Suprapubic skin (tissue), 4 donors: ENCODE results near the gene CLEC11A. TPM values are rescaled to one million over a fixed set of nuclear protein-coding genes. Genes with fewer than 3 reads are reported as not detected.
A peak's percentile ranks its signal among the peaks of the same experiment; 100 is the strongest.

Experiments
- DNase-seq, 2 donors: peaks; one replicate each; pipeline ENCODE4 v3.0.0-alpha.2; 2019; ENCODE audit warnings: low spot score in 2 of 2
- H3K27ac ChIP-seq: fragments of 200-600 bp; sonication (generic); one replicate; pipeline ENCODE4 v1.5.1; 2019
- H3K27me3 ChIP-seq: fragments of 200-600 bp; sonication (generic); one replicate; pipeline ENCODE4 v1.5.1; 2019
- H3K36me3 ChIP-seq: fragments of 200-600 bp; sonication (generic); one replicate; pipeline ENCODE4 v1.5.1; 2019
- H3K4me1 ChIP-seq: fragments of 200-600 bp; sonication (generic); one replicate; pipeline ENCODE4 v1.5.1; 2019
- H3K4me3 ChIP-seq: fragments of 200-600 bp; sonication (generic); one replicate; pipeline ENCODE4 v1.5.1; 2019; ENCODE audit warnings: mild to moderate bottlenecking
- H3K9me3 ChIP-seq: fragments of 200-600 bp; sonication (generic); one replicate; pipeline ENCODE4 v1.5.1; 2019
- EP300 ChIP-seq: sonication (generic); formaldehyde crosslinking; IDR thresholded peaks from one replicate; pipeline ENCODE4 v1.6.1; 2017; ENCODE audit warnings: antibody characterized with exemption
- POLR2A ChIP-seq, 2 donors: fragments of 450-650 bp; IDR thresholded peaks; one replicate each; pipeline ENCODE4 v1.6.1; 2017; ENCODE audit warnings: antibody characterized with exemption in 2 of 2, mild to moderate bottlenecking in 2 of 2, moderate library complexity in 2 of 2
- POLR2AphosphoS5 ChIP-seq, 3 donors: sonication (generic); formaldehyde crosslinking; IDR thresholded peaks; one replicate each; pipeline ENCODE4 v1.6.1; 2017; ENCODE audit warnings: antibody characterized with exemption in 3 of 3
- WGBS: methylation state at CpG from one replicate; pipeline ENCODE4 v1.1.5; 2018; 5-methylcytosine and 5-hydroxymethylcytosine counted together
- total RNA-seq, 4 donors: library from RNA; depleted of rRNA; stranded (reverse); fragments of >200 nt; gene quantifications; one replicate each; pipeline ENCODE4 v1.1.0, GENCODE V29; 2016
- TF ChIP-seq, protein P1 (sequence below), 2 donors: fragments of 200-600 bp in 1 of 2; fragments of 450-650 bp in 1 of 2; sonication (generic) in 1 of 2; IDR thresholded peaks; one replicate each; pipeline ENCODE4 v1.5.1; 2016 to 2019; ENCODE audit warnings: antibody characterized with exemption in 2 of 2, mild to moderate bottlenecking in 1 of 2, moderate library complexity in 1 of 2

CLEC11A gene, protein sequence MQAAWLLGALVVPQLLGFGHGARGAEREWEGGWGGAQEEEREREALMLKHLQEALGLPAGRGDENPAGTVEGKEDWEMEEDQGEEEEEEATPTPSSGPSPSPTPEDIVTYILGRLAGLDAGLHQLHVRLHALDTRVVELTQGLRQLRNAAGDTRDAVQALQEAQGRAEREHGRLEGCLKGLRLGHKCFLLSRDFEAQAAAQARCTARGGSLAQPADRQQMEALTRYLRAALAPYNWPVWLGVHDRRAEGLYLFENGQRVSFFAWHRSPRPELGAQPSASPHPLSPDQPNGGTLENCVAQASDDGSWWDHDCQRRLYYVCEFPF
- total RNA-seq: 10 to 100 TPM in 1 of 4 donors, 1 to 10 TPM in 3; 5.8 to 14.1 (median 7.7) TPM

DNA sequence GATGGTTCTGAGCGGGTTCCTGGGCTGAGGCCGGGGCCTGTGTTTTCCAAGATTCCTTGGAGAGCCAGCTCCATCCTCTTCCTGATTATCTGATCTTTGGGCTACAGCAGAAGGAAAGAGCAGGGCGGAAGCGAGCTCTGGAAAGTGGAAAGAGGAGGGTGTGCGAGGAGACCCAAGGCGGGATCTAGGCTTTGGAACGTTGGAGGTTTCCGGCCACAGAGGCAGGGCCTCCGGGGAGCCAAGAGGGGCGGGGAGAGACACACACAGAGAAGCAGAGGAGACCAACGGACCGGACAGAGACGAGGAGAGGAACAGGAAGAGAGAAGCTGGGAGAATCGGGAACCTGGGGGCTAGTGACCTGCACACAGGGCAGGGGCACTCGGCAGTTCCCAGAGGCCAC, at the start of gene CLEC11A:
TSS of gene CLEC11A (plus strand) at position 296 of the 400 bp plus-strand sequence. CDS start 162 bp downstream, outside the sequence.
- peak in 1 of 2 donors; percentile 73 for DNase-seq

DNA sequence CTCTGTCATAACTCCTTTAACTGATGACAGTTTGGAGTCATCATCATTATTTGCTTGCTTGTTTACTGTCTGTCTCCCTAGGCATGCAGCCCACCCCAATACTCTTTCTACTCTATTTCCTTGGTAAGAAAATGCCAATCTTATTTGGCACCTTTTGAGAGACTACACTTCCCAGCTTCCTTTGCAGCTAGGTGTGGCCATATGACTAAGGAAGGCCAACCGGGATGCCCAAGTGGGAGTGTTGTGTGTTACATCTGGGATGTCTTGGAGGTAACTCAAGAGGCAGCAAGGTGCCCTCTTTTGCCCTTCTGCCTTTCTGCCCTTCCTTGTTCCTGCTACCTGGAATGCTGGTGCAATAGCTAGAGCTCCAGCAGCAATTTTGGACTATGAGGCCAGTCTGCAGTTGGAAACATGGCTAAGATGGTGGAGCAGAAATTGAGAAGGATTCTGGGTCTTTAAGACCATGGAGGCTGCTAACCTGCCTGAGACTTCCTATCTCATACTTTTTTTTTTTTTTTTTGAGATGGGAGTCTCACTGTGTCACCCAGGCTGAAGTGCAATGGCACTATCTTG, 46.5 kb upstream of the CLEC11A start:
- 89% methylated on average over 1 of the region's 1 CpG for WGBS
- H3K9me3 ChIP-seq: no peaks in the 10 kb centered on the region
- peaks cover 6% of the 10 kb centered on the region for H3K4me1 ChIP-seq
- no peak for TF ChIP-seq EP300
- TF ChIP-seq POLR2AphosphoS5 (IDR thresholded peaks at IDR 0.05): no peak
- TF ChIP-seq POLR2A (IDR thresholded peaks at IDR 0.05): no peak
- TF ChIP-seq, protein P1, sequence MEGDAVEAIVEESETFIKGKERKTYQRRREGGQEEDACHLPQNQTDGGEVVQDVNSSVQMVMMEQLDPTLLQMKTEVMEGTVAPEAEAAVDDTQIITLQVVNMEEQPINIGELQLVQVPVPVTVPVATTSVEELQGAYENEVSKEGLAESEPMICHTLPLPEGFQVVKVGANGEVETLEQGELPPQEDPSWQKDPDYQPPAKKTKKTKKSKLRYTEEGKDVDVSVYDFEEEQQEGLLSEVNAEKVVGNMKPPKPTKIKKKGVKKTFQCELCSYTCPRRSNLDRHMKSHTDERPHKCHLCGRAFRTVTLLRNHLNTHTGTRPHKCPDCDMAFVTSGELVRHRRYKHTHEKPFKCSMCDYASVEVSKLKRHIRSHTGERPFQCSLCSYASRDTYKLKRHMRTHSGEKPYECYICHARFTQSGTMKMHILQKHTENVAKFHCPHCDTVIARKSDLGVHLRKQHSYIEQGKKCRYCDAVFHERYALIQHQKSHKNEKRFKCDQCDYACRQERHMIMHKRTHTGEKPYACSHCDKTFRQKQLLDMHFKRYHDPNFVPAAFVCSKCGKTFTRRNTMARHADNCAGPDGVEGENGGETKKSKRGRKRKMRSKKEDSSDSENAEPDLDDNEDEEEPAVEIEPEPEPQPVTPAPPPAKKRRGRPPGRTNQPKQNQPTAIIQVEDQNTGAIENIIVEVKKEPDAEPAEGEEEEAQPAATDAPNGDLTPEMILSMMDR (IDR thresholded peaks at IDR 0.05): no peak
- H3K36me3 ChIP-seq: no peaks in the 10 kb centered on the region
- H3K4me3 ChIP-seq: no peak overlapping the region
- H3K27ac ChIP-seq: no peak overlapping the region
- DNase-seq: no peak
- H3K27me3 ChIP-seq: peaks cover 52% of the 10 kb centered on the region

More for the DNA sequence above, at the start of gene CLEC11A:
- TF ChIP-seq POLR2A (IDR thresholded peaks at IDR 0.05): no peak
- TF ChIP-seq, protein P1 (IDR thresholded peaks at IDR 0.05): no peak
- no peak for TF ChIP-seq POLR2AphosphoS5 (IDR thresholded peaks at IDR 0.05)
- TF ChIP-seq EP300: no peak
- Histone ChIP-seq H3K27me3 (peaks cover 39% of the 10 kb centered on the region), H3K4me3 (peak within 1 kb of the TSS; percentile 61), H3K27ac (peak within 1 kb of the TSS; percentile 7), H3K36me3 (no peaks in the 10 kb centered on the region), H3K4me1 (peaks cover 63% of the 10 kb centered on the region), H3K9me3 (no peaks in the 10 kb centered on the region)
- WGBS: 39% methylated on average over 15 of the region's 15 CpGs

DNA sequence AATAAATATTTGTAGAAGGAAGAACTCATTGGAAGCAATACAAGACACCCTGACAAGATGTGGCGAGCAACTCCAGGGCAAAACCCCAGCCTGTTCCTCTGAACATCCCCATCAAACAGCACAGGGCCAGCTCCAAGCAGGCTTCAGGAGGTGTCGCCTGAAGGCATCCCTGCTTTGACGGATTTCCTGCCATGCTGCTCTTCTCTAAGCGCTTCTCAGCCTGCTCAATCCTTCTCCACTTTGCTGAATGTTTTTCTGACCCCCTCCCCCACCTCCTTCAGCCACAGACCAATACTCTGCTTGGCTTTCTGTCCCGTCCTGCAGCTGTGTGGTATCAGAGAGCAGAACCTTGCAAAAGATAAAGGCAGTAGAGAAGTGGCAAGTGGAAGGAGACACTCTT, 45.5 kb upstream of the CLEC11A start:
- peaks cover 45% of the 10 kb centered on the region for H3K27me3 ChIP-seq
- WGBS: 60% methylated on average over 5 of the region's 5 CpGs
- peaks cover 6% of the 10 kb centered on the region for H3K4me1 ChIP-seq
- no peak overlapping the region for H3K27ac ChIP-seq
- no peaks in the 10 kb centered on the region for H3K9me3 ChIP-seq
- DNase-seq: no peak
- no peak overlapping the region for H3K4me3 ChIP-seq
- no peaks in the 10 kb centered on the region for H3K36me3 ChIP-seq
- TF ChIP-seq, protein P1 (IDR thresholded peaks at IDR 0.05): no peak
- TF ChIP-seq POLR2AphosphoS5 (IDR thresholded peaks at IDR 0.05): no peak
- TF ChIP-seq EP300: no peak
- no peak for TF ChIP-seq POLR2A (IDR thresholded peaks at IDR 0.05)

DNA sequence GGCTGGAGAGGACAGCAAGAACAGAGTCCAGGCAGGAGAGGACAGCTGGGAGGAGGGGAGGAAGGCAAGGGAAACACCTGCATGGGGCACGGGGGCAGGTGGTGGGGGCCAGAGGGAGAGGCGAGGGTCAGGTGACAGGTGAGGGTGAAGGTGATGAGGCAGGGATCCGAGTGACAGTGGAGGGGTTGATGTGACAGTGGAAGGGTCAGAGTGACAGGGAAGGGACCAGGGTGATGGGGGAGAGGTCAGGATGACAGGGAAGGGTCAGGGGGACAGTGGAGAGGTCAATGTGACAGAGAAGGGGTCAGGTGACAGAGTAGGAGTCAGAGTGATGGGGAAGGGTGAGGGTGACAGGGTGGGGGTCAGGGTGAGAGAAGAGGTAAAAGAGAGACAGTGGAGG, 44.8 kb upstream of the CLEC11A start:
- Histone ChIP-seq H3K27ac (no peak overlapping the region), H3K9me3 (no peaks in the 10 kb centered on the region), H3K36me3 (no peaks in the 10 kb centered on the region), H3K4me3 (no peak overlapping the region), H3K27me3 (peaks cover 45% of the 10 kb centered on the region), H3K4me1 (peaks cover 6% of the 10 kb centered on the region)
- WGBS: 42% methylated on average over 3 of the region's 3 CpGs
- no peak for DNase-seq
- TF ChIP-seq EP300 (no peak), POLR2AphosphoS5 (IDR thresholded peaks at IDR 0.05) (no peak)

DNA sequence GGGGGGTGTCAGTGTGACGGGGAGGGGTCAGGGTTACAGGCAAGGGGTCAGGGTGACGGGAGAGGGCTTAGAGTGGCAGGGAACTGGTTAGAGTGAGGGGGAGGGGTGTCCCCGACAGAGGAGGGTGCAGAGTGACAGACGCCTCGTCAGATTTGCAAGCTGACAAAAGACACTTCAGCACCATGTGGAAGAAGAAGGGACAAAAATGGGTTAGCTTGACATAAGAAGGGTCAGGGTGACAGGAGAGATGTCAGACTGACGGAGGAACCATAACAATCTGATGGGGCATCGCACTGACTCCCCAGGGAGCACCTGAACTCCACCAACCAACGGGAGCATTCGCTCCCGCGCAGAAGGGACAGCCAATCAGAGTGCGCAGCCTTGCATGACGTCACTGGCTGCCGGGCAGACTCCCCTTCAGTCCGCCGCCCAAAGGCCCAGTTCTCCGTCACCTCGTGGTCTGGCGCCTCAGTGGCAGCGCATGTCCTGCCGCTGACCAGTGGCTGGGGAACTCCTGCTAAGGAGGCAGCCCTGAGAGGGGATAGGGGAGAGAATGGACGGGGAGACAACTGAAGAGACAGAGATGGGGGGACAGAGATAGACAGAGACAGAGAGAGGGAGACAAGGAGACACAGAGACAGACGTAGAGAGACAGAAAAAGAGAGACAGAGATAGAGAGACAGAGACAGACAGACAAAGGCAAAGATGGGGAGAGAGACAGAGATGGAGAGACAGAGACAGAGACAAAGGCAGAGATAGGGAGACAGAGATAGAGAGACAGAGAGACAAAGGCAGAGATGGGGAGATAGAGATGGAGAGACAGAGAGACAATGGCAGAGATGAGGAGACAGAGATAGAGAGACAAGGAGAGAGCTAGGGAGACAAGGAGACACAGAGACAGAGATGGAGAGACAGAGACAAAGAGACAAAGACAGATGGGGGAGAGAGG, 43.7 kb upstream of the CLEC11A start:
- no peaks in the 10 kb centered on the region for H3K36me3 ChIP-seq
- H3K4me1 ChIP-seq: peaks cover 6% of the 10 kb centered on the region
- 15% methylated on average over 18 of the region's 23 CpGs for WGBS
- TF ChIP-seq EP300 (no peak), POLR2A (IDR thresholded peaks at IDR 0.05) (no peak), POLR2AphosphoS5 (IDR thresholded peaks at IDR 0.05) (no peak)
- TF ChIP-seq, protein P1 (IDR thresholded peaks at IDR 0.05): no peak
- H3K9me3 ChIP-seq: no peaks in the 10 kb centered on the region
- H3K27ac ChIP-seq: no peak overlapping the region
- H3K27me3 ChIP-seq: peaks cover 43% of the 10 kb centered on the region
- no peak overlapping the region for H3K4me3 ChIP-seq
- DNase-seq: peak; percentile 77 to 86
